HG02973 (cell line): Measurements from ENCODE around the gene VPS52.

ENCODE experiments used
- ATAC-seq: cut with Tn5 transposase; IDR thresholded peaks from one replicate; pipeline ENCODE4 v1.9.1; 2021; ENCODE audit warnings: moderate library complexity; ENCODE audit not compliant: unreplicated experiment

Gene VPS52

GRCh38 chr6:33271468-33272274 is at the start of gene VPS52, which contains the start of gene RPS18:
Gene VPS52 (minus strand): TSS chr6:33271876. CDS start chr6:33271675, 201 bp downstream.
Gene RPS18 (plus strand): TSS chr6:33272075. CDS start chr6:33272120, 45 bp downstream.
- ATAC-seq, result peak; percentile 62

- no peak for ATAC-seq
These were observed 49.6 kb upstream of the VPS52 start for GRCh38 chr6:33321227-33321626.

GRCh38 chr6:33320315-33321181 is 48.9 kb upstream of the VPS52 start:
- ATAC-seq, result no peak

- ATAC-seq, result no peak
These were observed 48.3 kb upstream of the VPS52 start for GRCh38 chr6:33319939-33320314.

- ATAC-seq, result no peak
These were observed 46.9 kb upstream of the VPS52 start for GRCh38 chr6:33318426-33319073.

- ATAC-seq, result peak; percentile 40
These were observed 46.2 kb upstream of the VPS52 start, which contains the start of gene ZBTB22 for GRCh38 chr6:33317669-33318425. Gene ZBTB22 (minus strand): TSS chr6:33317744. CDS start chr6:33316916, 828 bp downstream.

GRCh38 chr6:33317419-33317668 is 45.7 kb upstream of the VPS52 start:
- no peak for ATAC-seq

GRCh38 chr6:33316603-33317418 is 45.1 kb upstream of the VPS52 start:
- no peak for ATAC-seq

- ATAC-seq, result no peak
These were observed 44.3 kb upstream of the VPS52 start for GRCh38 chr6:33315793-33316602.

GRCh38 chr6:33314943-33315792 is 43.5 kb upstream of the VPS52 start:
- ATAC-seq, result no peak

GRCh38 chr6:33314515-33314942 is 42.9 kb upstream of the VPS52 start:
- no peak for ATAC-seq

- no peak for ATAC-seq
These were observed 42.2 kb upstream of the VPS52 start, which contains the start of gene TAPBP for GRCh38 chr6:33313709-33314514. Gene TAPBP (minus strand): TSS chr6:33314078. CDS start chr6:33314041, 37 bp downstream.

GRCh38 chr6:33313105-33313708 is 41.5 kb upstream of the VPS52 start:
- ATAC-seq, result no peak

GRCh38 chr6:33312361-33313104 is 40.9 kb upstream of the VPS52 start:
- peak; percentile 31 for ATAC-seq

GRCh38 chr6:33306356-33306755 is 34.7 kb upstream of the VPS52 start:
- ATAC-seq, result no peak

- no peak for ATAC-seq
These were observed 33.4 kb upstream of the VPS52 start for GRCh38 chr6:33305052-33305451.
